D341Med (cell line): ENCODE data around the gene GH2.
"Not testable (repeated sequence)": the region's sequence is repeated elsewhere in the genome, so short reads cannot be mapped to it uniquely, and the experiment has no call there.

ENCODE experiments used
- DNase-seq: peaks from one replicate; pipeline ENCODE4 v3.0.0; 2012; ENCODE audit warnings: low spot score

The GH2 gene

DNA sequence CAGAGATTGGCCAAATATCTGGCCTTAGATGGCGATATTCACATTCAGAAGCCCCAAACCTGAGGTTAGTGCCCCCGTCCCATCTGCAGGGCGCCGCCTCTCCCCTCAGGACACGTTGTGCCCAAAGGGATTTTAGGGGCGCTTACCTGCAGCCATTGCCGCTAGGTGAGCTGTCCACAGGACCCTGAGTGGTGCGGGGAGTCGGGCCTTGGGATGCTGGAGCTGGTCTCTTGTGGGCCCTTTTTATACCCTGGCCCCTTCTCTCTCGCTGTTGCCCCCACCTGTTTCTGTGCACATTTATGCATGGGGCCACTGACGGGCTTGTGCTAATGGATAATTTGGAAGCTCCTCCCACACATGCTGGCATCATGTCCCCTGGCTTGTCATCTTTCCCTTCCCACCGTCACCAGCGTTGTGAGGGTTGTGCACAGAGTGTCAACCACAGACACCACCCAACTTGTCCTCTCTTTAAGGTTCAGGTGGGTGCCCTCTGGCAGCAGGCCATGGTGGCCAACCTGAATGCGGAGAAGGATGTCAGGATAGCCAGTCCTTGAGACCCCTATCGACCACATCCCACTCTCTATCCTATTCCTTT lies 29.4 kb upstream of the GH2 start, which contains the start of gene CSHL1:
TSS of gene CSHL1 (minus strand) at position 218 of the 595 bp plus-strand sequence. CDS start at position 156, 62 bp downstream.
- DNase-seq: no peak

DNA sequence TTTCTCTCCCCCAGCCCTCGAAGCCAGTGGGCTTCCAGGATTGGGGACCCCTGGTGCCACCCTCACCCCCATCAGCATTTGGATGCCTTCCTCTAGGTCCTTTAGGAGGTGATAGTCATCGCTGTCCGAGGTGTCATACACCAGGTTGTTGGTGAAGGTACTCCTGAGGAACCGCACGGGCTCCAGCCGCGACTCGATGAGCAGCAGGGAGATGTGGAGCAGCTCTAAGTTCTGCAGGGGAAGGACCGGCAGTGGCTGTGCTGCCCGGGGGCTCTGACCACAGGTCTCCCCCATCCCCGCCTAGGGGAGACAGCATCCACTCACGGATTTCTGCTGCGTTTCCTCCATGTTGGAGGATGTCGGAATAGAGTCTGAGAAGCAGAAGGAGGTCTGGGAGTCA lies 28.4 kb upstream of the GH2 start:
- no peak for DNase-seq

DNA sequence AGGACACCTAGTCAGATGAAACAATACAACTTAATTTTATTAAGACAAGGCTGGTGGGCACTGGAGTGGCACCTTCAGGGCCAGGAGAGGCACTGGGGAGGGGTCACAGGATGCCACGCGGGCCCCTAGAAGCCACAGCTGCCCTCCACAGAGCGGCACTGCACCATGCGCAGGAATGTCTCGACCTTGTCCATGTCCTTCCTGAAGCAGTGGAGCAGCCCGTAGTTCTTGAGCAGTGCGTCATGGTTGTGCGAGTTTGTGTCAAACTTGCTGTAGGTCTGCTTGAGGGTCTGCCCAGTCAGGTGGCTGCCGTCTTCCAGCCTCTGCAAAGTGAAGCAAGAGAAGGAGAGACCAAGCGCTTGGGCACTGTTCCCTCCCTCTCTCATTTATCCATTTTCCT lies 27.8 kb upstream of the GH2 start:
- not testable (repeated sequence) for DNase-seq

DNA sequence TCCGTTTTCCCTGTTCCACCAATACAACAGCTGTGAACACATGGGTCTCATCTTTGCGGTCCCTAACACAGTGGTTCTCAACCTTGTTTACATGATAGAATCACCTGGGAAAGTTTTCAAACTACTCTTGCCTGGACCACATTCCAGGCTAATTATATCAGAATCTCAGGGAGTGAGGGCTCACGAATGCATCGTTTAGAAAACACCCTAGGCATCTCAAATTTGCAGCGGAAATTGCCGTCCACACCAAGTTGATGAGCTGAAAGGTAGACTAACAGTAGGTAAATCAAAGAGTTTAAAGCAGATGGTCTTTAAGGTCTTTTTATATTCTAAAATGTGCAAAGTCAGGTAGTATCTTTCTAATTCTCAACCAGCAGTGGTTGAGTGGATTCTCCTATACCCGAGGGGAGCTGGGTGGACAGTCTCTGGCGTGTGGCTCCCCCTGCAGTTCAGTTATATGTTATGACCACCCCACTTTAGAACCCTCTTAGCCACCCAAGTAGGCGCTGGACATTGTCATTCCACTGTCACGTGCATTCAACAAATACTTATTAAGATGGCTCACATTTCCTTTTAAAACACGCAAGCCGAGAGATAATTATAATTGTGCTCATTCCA lies 25.5 kb upstream of the GH2 start:
- peak; percentile 51 for DNase-seq

DNA sequence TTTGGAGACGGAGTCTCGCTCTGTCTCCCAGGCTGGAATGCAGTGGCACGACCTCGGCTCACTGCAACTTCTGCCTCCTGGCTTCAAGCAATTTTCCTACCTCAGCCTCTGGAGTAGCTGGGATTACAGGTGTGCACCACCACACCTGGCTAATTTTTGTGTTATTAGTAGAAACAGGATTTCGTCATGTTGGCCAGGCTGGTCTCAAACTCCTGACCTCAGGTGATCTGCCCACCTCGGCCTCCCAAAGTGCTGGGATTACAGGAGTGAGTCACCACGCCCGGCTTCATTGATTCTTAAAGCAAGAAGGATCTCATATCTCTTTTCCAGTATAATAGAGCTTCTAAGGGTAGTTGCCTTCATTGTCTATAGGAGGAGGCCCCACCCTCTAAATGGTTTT lies 23.1 kb upstream of the GH2 start:
- DNase-seq: not testable (repeated sequence)

DNA sequence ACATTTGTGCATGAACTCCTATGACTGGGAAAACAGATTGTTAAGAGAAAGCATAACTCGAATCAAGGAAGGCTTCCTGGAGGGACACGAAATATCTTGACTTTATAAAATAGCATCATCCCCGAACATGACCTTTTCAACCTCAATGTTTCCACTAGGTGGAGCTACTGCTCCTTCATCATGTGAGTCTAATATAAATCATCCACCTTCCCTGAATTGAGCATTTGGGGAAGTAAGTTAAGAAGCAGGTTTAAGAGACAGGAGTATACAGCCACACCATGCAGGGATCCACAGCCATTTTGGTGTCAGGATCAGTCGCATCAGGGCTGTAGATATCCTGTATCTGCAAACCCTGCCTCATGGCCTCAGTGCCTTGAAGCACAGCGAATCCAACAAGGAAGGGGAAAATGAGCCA lies 22.1 kb upstream of the GH2 start:
- DNase-seq: not testable (repeated sequence)

DNA sequence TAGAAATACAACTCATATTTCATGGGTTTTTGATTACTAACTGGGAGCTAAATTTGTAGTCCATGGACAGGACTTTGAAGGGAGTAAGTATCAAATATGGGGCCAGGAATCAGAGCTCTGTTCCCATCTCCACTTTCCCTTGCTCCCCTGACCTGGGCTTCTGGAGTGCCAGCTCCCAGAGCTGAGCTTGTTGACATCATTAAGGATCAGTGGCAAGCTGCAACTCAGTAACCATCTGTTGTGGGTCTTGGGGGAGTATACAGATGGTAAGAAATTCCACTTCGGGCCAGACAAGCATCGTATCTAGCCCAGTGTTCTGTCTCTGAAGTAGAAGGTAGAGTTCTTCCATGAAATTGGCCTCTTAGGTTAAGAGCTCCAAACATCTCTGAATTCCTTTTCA lies 20.2 kb upstream of the GH2 start:
- peak; percentile 65 for DNase-seq

DNA sequence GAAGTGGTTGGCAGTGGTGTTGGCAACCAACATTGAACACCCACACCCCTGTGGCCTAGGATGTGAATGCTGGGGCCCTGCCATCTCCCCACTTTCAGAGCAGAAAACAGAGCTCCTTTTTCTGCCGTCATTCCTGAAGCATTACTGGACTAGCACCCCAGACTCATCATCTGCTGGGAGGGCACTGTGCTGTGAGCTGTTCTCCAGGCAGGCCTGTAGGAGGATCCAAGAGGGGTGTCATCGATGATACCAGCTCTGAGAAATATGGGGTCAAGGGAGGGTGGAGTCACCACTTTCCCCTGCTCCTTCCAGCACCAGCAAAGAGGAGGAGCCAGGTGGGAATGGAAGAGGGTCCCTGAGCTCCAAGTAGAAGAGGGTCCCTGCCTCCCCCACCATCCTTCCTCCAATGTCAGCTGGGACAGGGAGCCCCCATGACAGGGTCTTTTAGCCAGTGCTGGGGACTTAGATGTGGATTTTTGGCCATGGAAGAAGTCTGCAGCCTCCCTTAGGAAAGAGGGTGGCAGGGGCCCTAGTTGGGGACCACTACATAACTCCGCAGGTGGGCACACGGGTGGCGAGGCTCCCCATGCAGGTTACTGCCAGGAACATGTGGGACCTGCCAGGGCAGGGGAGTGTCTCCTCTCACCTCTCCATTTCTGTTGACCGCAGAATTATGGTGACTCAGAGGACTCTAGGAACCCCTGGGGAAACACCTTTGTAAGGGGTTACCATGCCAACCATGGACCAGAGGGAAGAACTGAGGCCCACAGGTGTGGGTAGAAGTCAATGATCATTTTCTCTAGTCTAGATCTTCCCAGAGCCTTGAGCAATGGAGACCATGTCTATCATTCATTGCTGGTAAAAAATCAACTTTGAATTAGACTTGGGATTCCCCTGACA lies 17.4 kb upstream of the GH2 start:
- not testable (repeated sequence) for DNase-seq

DNA sequence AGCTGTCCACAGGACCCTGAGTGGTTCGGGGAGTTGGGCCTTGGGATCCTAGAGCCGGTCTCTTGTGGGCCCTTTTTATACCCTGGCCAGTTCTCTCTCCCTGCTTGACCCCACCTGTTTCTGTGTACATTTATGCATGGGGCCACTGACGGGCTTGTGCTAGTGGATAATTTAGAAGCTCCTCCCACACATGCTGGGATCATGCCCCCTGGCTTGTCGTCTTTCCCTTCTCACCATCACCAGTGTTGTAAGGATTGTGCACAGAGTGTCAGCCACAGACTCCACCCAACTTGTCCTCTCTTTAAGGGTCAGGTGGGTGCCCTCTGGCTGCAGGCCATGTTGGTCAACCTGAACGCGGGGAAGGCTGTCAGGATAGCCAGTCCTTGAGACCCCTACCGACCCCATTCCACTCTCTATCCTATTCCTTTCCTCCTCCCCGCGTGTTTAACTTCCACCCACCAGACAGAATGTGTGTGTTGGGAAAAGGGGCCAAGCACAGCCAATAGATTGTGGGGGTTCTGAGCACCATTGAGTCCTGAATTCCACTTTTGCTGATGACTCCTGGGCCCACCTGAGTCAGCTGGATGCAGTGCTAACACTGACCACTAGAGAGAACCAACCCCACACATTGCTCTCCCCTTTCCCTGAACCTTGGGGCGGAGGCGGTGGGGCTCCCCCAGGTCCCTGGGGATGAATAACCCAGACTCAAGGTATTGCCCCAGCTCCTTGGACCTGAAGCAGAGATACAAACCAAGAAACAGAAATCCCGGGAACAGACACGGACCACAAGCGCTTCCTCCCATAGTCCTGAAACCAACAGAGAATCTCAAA lies 15.0 kb upstream of the GH2 start, which contains the start of gene CSH1:
TSS of gene CSH1 (minus strand) at position 51 of the 831 bp plus-strand sequence. CDS start 63 bp downstream, outside the sequence.
- not testable (repeated sequence) for DNase-seq

DNA sequence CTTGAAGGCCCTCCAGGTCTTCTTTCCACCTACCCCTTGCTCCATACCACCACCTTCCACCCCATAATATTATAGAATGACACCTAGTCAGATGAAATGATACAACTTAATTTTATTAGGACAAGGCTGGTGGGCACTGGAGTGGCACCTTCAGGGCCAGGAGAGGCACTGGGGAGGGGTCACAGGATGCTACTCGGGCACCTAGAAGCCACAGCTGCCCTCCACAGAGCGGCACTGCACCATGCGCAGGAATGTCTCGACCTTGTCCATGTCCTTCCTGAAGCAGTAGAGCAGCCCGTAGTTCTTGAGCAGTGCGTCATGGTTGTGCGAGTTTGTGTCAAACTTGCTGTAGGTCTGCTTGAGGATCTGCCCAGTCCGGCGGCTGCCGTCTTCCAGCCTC lies 13.1 kb upstream of the GH2 start:
- DNase-seq: not testable (repeated sequence)

DNA sequence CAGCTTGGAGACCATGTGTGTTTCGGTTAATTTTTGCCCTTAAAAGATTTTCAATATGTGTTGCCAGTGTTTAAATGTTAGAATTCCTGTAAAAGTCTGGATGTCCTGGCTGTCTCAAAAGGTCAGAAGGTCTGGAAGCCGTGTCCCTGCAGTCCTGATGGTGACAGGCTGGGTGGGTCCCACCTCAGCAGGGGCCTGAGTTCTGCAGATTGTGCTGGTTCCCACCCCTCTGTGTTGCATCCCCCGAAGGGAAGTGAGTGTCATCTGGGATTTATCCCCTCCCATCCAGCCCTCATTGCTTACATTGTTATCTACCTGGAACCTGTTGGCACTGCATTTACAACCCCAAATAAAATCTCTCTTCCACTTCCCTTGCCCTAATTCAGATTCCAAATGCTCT lies 12.3 kb upstream of the GH2 start:
- not testable (repeated sequence) for DNase-seq

DNA sequence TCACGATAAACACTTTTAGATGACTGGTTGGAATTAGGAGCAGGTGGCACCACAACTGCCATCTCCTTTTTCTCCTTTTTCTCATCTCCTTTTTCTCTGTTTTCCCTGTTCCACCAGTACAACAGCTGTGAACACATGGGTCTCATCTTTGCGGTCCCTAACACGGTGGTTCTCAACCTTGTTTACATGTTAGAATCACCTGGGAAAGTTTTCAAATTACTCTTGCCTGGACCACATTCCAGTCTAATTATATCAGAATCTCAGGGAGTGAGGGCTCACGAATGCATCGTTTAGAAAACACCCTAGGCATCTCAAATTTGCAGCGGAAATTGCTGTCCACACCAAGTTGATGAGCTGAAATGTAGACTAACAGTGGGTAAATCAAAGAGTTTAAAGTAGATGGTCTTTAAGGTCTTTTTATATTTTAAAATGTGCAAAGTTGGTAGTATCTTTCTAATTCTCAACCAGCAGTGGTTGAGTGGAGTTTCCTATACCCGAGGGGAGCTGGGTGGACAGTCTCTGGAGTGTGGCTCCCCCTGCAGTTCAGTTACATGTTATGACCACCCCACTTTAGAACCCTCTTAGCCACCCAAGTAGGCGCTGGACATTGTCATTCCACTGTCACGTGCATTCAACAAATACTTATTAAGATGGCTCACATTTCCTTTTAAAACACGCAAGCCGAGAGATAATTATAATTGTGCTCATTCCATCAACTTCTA lies 10.7 kb upstream of the GH2 start:
- DNase-seq: not testable (repeated sequence)

DNA sequence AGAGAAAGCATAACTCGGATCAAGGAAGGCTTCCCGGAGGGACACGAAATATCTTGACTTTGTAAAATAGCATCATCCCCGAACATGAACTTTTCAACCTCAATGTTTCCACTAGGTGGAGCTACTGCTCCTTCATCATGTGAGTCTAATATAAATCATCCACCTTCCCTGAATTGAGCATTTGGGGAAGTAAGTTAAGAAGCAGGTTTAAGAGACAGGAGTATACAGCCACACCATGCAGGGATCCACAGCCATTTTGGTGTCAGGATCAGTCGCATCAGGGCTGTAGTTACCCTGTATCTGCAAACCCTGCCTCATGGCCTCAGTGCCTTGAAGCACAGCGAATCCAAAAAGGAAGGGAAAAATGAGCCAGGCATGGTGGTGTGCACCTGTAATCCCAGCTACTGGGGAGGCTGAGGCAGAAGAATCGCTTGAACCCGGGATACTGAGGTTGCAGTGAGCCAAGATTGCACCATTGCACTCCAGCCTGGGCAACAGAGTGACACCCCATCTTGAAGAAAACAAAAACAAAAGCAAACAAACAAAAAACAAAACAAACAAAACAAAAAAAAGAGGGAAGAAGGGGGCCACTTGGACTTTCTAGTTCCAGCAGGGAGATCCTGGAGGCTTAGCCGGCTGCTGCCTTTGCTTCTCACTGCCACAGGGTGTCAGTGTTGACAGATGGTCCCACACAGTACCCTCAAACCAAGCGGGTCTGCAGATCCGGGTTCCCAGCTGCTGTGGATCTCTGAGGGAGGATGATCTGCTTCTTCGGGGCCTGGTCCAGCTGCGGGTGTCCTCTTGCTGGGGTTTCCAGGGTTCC lies 7.5 kb upstream of the GH2 start:
- DNase-seq: peak; percentile 74

DNA sequence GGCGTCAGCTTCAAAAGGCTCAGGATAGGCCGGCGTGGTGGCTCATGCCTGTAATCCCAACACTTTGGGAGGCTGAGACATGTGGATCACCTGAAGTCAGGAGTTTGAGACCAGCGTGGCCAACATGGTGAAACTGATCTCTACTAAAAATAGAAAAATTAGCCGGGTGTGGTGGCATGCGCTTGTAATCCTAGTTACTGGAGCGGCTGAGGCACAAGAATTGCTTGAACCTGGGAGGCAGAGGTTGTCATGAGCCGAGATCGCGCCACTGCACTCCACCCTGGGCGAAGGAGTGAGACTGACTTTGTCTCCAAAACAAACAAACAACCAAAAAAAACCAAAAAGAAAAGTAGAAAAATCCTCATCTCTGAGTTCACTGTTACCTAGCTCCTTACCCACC lies 3.4 kb upstream of the GH2 start:
- DNase-seq: not testable (repeated sequence)

DNA sequence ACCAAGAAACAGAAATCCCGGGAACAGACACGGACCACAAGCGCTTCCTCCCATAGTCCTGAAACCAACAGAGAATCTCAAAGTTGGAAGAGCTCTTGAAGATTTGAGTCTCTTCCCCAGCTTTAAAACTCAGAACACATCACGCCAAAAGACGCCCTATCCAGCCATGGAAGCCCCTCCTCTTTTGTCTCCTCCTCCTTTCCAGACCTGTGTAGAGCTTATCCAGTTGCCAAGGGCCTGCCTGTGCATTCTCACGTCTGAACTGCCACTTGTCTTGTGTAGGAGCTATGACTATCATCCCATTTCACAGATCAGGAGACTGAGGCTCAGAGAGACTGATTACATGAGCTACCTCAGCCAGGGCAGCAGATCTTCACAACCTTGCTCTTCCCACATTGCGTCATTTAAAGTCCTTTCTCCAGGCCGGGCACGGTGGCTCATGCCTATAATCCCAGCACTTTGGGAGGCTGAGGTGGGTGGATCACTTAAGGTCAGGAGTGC lies 932 bp upstream of the GH2 start:
- DNase-seq: not testable (repeated sequence)

DNA sequence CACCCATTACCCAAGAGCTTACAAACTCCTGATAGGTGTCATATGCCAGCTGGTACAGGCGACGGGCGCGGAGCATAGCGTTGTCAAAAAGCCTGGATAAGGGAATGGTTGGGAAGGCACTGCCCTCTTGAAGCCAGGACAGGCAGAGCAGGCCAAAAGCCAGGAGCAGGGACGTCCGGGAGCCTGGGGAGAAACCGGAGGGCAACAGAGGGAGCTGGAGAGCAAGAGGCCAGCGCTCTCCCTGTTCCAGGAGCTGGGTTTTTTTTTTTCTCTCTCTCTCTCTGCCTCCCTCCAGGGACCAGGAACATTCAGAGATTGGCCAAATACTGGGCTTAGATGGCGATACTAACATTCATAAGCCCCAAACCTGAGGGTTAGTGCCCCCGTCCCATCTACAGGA lies 407 bp downstream of the GH2 start:
- not testable (repeated sequence) for DNase-seq

DNA sequence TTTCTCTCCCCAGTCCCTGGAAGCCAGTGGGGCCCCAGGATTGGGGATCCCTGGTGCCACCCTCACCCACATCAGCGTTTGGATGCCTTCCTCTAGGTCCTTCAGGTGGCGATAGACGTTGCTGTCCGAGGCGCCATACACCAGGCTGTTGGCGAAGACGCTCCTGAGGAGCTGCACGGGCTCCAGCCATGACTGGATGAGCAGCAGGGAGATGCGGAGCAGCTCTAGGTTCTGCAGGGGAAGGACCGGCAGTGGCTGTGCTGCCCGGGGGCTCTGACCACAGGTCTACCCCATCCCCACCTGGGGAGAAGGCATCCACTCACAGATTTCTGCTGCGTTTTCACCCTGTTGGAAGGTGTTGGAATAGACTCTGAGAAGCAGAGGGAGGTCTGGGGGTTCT lies 1.0 kb downstream of the GH2 start:
- no peak for DNase-seq

DNA sequence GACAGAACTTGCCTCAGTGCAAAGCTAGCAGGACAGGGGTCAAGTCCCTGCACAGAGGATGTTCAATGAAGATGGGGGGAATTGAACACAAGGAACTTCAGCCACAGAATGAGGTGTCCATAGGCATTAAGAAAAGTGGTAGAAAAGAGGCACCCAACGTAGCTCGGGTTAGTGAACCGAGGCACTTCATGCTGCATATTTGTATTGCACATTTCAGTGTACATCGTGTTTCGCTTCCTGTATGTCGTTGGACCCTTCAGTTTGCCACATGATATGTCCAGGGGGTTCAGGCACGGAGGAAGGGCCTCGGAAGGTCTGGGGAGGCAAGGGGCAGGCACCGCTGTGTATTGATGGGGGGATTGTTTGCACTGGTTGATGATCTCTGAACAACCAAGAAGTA lies 3.3 kb downstream of the GH2 start:
- not testable (repeated sequence) for DNase-seq

DNA sequence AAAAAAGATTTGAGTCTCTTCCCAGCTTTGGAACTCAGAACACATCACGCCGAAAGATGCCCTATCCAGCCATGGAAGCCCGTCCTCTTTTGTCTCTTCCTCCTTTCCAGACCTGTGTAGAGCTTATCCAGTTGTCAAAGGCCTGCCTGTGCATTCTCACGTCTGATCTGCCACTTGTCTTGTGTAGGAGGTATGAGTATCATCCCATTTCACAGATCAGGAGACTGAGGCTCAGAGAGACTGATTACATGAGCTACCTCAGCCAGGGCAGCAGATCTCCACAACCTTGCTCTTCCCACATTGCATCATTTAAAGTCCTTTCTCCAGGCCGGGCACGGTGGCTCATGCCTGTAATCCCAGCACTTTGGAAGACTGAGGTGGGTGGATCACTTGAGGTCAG lies 7.1 kb downstream of the GH2 start:
- DNase-seq: not testable (repeated sequence)

DNA sequence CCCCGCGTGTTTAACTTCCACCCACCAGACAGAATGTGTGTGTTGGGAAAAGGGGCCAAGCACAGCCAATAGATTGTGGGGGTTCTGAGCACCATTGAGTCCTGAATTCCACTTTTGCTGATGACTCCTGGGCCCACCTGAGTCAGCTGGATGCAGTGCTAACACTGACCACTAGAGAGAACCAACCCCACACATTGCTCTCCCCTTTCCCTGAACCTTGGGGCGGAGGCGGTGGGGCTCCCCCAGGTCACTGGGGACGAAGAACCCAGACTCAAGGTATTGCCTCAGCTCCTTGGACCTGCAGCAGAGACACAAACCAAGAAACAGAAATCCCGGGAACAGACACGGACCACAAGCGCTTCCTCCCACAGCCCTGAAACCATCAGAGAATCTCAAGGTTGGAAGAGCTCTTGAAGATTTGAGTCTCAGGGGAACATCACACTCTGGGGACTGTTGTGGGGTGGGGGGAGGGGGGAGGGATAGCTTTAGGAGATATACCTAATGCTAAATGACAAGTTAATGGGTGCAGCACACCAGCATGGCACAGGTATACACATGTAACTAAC lies 7.6 kb downstream of the GH2 start:
- DNase-seq: not testable (repeated sequence)
